Adipose tissue (tissue), 3 donors: ENCODE measurements around the gene LHX3. TPM values are rescaled to one million over a fixed set of nuclear protein-coding genes. Genes with fewer than 3 reads are reported as not detected.

Experiments used
- H3K27ac ChIP-seq: one replicate; pipeline ENCODE4 v1.5.1; 2013; ENCODE audit warnings: low read depth, low read length
- WGBS, 3 donors: extraction: QIAGEN DNeasy Blood & Tissue Kit; methylation state at CpG; one replicate each; pipeline ENCODE4 v1.1.7; 2013; 5-methylcytosine and 5-hydroxymethylcytosine counted together
- polyA plus RNA-seq, 3 donors: library from polyadenylated mRNA; stranded (reverse); fragments of 200-250 nt; gene quantifications; one replicate each; pipeline ENCODE4 v1.2.3, GENCODE V29; 2013
- donor health status: healthy with polysubstance abuse.
- donor health status: Bipolar disorder and iron deficiency.
- donor health status: healthy.

LHX3 gene
- polyA plus RNA-seq, 3 donors = 0.02 TPM; not detected in 2

DNA sequence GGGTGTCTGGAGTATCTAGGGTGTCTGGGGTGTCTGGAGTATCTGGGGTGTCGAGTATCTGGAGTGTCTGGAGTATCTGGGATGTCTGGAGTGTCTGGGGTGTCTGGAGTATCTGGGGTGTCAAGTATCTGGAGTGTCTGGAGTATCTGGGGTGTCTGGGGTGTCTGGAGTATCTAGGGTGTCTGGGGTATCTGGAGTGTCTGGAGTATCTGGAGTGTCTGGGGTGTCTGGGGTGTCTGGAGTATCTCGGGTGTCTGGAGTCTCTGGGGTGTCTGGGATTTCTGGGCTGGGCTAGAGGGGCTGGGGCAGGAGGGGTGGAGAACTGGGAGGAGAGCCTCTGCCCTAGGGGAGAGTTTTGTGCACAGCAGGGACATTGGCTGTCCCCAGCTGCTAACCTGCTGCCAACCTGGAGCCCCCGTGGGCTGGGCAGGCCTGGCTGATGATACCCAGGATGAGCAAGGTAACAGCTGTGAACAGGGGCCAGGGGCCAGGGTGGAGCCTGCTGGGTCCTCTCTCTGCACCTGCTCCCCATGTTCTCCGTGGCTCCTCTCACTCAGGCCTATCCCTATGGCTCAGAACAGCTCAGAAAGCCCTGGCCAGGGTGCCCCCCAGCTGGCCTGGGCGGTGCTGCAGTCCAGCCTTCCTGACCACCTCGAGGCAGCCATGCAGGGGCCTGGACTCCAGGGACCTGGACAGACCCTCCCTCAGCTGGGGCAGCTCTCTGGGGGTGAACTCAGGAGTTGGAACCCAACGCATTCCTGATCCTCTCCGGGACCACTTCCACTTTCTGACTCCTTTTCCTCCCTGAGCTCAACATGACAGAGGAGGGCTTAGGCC is 29.9 kb downstream of the LHX3 start:
- H3K27ac ChIP-seq = no peak overlapping the region
- 51 to 76% (median 64%) methylated on average over 7 to 8 of the region's 8 CpGs for WGBS, 3 donors

DNA sequence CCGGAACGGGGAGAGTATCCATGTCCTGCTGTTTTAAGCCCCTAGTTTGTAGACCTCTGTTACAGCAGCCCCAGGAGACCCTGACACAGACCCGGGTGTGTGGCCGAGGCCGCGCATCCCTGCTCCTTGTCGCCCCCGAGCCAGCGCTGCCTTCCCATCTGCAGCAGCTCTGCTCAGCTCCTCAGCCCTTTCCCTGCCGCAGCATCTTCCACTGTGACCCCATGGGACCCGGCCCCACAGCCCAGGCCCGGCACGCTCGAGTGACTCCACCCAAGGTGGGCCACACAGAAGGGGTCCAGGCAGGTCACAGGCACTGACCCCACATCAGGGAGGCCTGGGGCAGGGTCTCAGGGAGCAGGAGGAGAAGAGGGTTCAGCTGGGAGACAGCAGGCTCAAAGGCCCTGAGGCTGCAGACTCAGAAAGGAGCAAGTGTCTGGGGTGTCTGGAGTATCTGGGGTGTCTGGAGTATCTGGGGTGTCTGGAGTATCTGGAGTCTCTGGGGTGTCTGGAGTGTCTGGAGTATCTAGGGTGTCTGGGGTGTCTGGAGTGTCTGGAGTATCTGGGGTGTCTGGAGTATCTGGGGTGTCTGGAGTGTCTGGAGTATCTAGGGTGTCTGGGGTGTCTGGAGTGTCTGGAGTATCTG is 31.2 kb downstream of the LHX3 start:
- WGBS, 3 donors = 78 to 84% (median 82%) methylated on average over 8 to 14 of the region's 14 CpGs

DNA sequence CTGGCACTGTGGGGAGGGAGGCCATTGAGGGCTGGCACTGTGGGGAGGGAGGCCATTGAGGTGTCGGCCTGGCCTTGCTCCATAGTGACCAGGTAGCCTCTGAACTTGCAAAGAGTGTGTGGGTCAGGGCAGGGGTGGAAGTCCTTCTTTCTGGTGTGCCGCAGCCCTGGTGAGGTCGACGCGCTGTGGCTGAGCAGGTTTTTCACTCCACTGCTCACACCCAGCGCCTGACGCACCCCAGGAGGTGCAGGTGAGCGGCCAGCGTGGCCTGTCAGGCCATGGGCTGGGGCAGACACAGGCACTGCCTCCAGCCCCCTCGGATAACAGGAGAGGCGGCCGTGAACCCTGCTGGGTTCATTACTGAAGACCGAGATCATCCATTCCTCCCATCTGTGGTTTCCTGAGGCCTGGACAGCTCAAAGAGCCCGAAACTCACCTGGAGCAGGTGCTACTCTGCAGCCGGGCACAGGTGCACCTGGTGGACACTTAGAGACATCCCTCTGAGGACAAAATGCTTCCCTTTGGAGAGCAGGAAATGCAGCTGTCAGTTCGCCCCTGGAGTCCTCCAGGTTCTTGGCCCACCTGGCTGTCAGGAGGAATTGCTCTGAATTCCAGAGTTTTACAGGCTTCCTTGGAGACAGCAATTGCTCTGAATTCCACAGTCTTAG is 32.4 kb downstream of the LHX3 start:
- WGBS, 3 donors = 79 to 91% (median 88%) methylated on average over 16 of the region's 16 CpGs
- H3K27ac ChIP-seq = no peak overlapping the region

More for the DNA sequence above, 31.2 kb downstream of the LHX3 start:
- no peak overlapping the region for H3K27ac ChIP-seq

DNA sequence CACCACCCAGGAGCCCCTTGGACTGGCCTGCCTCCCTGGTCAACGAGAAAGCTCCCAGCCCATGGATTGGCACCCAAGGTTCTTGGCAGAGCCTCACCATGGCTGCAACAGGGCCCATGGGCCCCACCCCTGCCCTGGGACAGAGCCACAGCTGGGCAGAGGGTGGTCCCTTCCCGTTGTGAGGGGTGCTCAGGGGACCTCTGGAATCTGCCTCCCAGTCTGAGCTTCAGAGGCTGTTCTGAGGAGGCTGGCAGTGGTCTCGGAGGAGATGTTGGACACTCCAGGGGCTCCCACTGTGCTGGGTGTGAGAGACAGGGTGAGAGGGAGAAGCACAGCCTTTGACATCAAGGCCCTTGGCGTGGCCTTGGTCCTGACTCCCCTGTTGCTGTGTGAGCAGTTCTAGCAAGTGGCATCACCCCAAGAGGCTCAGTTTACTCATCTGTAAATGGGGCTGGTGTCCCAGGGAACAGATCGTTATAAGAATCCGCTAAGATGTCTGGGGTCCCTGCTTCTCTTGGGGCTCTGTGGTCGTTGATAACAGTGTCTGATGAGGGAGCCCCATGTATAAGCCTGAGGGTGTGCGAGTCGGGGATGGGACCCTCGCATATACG is 33.0 kb downstream of the LHX3 start:
- WGBS, 3 donors = 75 to 77% (median 76%) methylated on average over 11 of the region's 11 CpGs

DNA sequence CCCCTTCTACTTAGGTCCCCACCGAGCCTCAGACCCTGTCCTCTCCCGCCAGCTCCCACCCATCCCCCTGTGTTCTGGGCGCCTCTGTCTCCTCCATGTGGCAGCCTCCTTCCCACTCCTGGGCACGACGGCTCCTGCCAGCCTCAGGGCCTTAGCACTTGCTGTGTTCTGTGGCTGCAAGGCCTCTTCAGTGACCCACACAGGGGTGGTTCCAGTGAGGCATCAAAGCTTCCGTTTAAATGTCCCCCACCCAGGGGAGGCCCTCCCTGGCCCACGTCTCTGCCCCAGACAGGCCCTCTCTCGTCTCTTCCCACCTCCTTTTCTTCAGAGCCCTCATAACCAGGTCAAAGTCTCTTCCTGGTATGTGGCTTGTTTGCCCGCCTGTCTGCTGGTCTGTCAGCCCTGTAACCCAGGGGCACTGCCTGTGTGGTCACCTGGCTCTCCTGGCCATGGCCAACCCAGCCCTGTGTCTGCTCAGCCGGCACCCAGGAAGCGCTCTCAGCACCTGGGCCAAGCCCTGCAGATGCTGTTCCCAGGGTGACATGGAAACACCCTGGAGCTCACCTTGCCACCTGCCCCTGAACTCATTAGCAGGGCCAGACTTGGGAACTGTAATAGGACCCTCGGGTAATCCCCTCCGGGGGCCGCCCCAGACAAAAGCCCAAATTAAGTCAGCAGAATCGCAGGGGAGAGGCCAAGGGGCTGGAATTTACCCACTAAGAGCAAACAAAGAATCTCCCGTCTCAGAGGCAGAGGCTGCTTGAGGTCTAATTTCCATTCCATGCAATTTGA is 33.7 kb downstream of the LHX3 start:
- 47 to 57% (median 52%) methylated on average over 15 to 16 of the region's 16 CpGs for WGBS, 3 donors
- no peak overlapping the region for H3K27ac ChIP-seq

More for the DNA sequence above, 33.0 kb downstream of the LHX3 start:
- H3K27ac ChIP-seq = no peak overlapping the region

DNA sequence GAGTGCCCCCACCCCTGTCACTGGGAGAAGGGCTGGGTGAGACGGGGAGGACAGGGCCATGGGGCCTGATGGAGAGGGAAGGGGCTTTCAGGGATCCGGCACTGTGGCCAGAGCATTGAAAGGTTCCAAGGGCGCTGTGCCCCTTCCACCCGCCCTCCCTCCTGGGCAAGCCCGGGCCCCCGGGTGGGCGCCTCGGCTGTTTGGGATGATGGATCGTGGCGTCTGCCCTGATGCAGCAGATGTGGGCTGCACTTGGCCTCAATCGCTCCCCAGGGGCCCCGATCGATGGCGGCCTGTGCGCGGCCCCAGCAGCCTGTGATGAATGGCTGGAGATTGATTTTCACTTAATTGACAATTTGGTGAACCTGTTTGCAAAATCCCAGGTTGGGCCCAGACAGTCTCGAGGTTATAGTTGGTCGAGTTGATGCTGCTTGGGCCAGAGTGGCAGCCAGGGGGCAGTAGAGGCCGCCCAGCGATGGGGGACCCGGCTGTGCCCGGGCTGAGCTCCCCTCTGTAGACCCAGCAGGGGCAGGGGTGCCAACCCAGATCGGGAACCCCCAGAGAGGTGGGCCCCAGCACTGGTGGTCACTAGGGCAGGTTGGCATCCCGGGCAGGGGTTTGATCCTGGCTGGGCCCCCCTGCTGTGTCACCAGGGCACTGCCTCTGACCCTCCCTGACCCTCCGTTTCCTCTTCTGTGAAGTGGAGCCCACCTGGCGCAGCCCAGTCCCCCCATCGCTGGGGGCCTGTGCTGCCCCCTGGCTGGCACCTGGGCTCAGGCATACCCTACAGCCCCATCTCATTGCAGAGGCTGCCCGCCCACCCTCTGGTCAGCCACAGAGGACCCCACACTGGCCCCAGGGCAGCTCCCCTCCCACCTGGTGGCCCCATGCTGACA is 34.7 kb downstream of the LHX3 start:
- H3K27ac ChIP-seq = no peak overlapping the region
- 28 to 43% (median 42%) methylated on average over 27 to 28 of the region's 28 CpGs for WGBS, 3 donors

DNA sequence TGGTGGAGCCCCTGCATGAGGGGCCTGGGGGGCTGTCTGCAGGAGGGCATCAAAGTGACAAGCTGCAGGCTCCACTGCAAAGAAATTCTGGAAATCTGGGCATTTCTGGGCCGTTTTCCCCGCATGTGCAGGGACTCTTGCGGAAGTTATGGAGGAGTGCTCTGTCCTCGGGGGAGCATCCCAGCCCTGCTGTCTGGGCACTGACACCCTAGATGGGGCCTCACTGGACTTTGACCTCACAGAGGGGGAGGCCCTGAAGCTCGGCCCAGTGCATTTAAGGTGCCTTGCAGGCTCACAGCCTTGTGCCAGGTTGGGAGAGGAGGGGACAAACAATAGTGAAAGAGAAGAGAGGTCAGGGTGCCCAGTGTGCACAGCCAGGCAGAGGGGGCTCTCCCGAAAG is 35.4 kb downstream of the LHX3 start:
- 47 to 69% (median 59%) methylated on average over 6 of the region's 6 CpGs for WGBS, 3 donors
- no peak overlapping the region for H3K27ac ChIP-seq

DNA sequence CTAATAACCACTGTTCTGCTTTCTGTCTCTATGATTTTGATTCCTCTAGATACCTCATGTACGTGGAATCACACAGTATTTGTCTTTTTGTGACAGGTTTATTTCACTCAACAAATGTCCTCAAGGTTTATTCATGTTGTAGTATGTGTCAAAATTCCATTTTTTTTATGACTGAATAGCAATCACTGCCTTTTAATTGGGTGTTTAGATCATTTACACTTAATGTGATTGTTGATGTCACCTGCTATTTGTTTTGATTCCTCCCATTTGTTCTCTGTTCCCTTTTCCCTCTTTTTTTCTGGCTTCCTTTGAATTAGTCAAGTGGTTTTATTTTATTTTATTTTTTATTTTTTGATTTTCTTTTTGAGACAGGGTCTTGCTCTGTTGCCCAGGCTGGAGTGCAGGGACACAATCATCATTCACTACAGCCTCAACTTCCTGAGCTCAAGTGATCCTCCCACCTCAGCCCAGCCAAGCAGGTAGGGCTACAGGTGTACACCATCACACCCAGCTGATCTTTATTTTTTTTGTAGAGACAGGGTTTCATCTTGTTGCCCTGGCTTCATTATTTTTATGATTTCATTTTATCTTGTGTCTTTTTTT is 41.6 kb downstream of the LHX3 start:
- 56 to 70% (median 58%) methylated on average over 1 of the region's 1 CpG for WGBS, 3 donors
- no peak overlapping the region for H3K27ac ChIP-seq

DNA sequence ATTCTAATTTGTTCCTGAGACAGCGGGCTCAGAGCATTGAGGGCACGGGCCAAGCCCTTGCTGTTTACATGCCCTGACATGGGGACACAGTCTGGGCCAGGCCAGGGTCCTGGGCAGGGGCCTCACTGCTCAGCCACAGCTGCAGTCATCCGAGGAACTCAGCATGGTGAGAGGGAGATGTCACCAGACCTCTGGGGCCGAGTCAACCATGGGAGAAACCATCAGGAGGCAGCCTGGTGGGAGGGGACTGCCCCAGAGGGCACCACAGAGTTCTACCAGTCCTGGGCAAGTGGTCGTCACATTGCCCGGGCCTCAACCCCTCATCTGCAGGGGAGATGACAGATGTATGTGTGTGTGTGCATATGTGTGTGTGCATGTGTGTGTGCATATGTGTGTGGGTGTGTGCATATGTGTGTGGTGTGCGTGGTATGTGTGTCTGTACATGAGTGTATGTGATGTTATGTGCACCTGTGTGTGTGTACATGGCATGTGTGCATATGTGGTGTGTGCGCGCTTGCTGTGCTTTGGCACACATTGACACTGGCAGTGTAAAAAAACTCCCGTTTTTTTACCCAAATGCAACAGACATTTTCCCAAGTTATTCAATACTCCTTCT is 43.8 kb downstream of the LHX3 start:
- no peak overlapping the region for H3K27ac ChIP-seq
- 69 to 73% (median 71%) methylated on average over 10 of the region's 10 CpGs for WGBS, 3 donors

DNA sequence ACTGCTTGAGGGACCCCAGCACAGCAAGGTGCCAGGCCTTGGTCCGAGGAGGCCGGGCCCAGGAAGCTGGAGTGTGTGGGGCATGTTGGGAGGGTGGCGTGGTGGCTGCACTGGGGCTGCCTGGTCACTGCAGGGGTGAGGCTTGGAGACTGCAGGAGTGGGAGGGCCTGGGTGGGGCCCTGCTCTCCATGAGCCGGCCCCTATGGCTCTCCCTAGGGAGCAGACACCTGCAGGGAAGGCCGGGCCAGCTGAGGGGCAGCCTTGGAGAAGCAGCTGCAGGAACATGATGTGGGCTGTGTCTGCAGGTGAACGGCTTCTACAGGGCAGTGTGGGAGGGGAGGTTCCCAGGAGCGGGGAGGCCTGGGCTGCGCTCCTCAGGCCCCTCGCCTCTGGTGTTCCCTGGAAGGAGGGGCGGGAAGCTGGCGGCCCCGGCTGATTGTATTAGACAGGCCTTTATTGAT is 44.5 kb downstream of the LHX3 start:
- 62 to 79% (median 64%) methylated on average over 12 of the region's 12 CpGs for WGBS, 3 donors
- no peak overlapping the region for H3K27ac ChIP-seq

DNA sequence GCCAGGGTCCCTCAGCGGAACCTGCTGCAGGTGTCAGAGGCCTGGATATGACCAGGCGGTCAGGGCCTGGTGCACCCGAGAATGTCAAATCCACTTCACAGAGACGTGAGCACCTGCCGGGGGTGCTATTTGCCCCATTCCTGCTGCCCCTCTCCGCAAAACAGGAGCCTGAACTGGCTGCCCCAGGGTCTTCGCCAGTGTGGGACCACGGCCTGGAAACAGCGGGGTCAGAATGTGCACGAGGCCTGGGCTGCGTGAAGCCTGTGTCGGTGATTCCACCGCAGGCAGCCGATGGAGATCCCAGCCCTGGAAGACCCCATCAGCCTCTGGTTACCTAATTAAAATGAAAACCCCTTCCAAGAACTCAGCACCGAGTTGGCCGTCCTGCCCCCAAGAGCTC is 45.1 kb downstream of the LHX3 start:
- 88 to 92% (median 89%) methylated on average over 16 of the region's 16 CpGs for WGBS, 3 donors

DNA sequence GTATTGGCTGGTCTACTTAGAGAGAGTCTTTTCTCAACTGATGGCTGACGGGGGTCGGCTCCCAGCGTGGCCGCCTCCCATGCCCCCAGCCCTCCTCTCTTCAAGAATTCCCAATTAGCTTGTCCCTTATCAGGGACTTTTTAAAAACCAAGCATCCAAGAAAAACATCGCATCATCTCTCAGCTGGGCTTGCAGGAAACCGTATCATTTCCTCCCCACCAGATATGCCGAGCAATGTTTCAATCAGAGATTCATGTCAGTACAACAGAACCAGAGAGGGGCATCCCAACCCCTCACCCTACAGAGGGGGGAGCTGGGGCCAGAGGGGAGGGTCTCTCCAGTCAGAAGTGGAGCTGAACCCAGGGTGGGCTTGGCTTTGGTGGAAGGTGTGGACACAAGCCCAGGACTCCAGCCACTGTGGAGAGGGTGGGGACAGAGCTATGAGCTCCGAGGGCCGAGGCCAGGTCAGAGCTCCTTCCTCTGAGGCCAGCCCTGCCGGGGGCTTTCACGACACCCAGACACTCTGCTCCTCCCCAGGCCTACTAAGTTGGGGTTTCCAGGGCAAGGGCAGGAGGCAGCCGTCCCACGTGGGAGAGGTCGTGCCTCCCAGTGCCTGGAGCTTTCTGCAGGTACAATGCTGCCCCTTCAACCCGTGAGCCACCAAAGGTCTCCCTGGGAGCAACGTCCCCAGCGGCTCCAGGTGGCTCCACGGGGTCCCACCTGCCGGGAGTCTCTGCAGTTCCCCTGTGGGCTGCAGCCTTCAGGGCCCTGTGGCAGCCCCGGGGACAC is 47.3 kb downstream of the LHX3 start:
- H3K27ac ChIP-seq = no peak overlapping the region
- WGBS, 3 donors = 53 to 64% (median 56%) methylated on average over 18 to 20 of the region's 20 CpGs

More for the DNA sequence above, 45.1 kb downstream of the LHX3 start:
- H3K27ac ChIP-seq = no peak overlapping the region

DNA sequence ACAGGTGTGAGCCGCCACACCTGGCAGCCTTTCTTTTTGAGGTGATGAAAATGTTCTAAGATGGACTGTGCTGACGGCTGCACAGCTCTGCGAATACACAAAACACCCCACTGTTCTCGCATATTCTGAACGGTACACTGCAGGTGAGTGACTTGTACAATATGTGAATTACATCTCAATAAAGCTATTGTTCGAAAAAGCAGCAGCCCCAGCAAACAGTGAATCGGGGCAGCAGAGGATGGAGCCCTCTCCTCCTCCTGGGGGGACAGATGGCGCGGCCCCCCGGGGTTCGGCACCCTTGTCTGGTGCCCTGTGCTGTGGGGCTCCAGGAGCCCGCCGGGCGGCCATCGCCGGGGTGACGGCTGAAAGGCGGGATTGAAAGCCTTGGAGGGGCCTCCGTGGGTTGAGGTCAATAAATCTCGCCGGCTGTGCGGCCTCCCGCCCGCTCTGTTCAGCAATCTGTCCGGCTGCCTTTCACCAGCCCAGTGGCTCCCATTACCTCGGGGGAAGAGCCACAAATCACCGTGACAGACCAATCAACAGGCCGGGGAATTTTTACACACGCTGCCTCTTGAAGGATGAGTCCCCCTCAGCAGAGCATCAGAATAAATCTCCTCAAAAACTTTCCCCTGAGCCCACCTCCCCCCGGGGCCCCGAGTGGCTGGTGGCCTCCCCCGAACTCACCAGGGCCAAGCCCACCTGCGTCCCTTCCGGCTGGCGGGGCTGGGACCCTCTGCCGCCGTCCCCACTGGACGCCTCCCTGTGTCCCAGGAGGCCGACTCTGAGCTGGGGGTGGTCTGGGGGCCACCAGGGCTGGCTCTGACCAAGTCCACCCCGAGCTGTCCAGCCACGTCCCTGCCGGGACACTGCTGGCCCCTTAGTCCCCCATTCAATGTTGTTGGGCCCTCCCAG is 48.5 kb downstream of the LHX3 start:
- WGBS, 3 donors = 45 to 56% (median 48%) methylated on average over 40 to 42 of the region's 42 CpGs
- no peak overlapping the region for H3K27ac ChIP-seq

DNA sequence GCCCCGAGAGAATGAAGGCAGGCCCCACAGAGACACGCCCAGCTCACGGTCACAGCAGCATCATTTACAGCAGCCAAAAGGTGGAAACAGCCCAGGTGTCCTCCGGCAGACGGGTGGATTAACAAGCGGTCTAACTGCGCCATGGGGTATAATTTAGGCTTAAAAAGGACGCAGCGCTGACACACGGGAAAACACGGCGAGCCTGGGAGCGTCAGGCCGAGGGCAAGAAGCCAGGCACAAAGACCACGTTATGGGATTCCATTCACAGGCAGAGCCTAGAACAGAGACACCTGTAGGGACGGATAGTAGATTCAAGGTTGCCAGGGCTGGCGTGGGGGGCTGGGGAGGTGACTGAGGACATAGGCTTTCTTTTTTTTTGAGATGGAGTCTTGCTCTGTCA is 49.4 kb downstream of the LHX3 start:
- no peak overlapping the region for H3K27ac ChIP-seq
- WGBS, 3 donors = 76 to 85% (median 78%) methylated on average over 17 of the region's 17 CpGs

DNA sequence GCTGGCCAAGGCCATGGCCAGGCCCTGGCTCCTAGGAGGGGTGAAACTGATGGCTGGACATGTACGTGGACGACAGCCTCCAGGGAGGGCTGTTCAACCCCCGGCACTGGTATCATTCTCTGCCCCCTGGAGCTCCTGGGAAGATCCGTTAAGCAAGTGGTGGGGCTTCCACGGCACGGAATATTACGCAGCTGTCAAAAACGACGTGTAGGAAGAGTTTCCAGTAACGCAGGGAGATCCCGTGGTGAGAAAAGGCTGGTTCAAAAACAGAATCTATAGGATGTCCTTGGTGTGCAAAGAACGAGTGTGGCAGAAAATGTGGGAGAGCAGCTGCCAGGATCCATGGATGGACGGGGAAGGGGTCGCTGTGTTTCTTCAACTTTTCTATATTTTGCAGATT is 50.0 kb downstream of the LHX3 start:
- 85 to 89% (median 89%) methylated on average over 14 of the region's 14 CpGs for WGBS, 3 donors

More for the DNA sequence above, 50.0 kb downstream of the LHX3 start:
- no peak overlapping the region for H3K27ac ChIP-seq
